BJ (cell line): Measurements from ENCODE around the gene ZMYND8. TPM values are rescaled to one million over a fixed set of nuclear protein-coding genes. Genes with fewer than 3 reads are reported as not detected.

Source experiments
- CTCF ChIA-PET: fragments of 350-600 bp; formaldehyde crosslinking; extraction: SDS; loops from one replicate; lab custom pipeline; 2021; ENCODE audit warnings: antibody characterized with exemption, inconsistent platforms; lab: Yijun Ruan, JAX
- POLR2A ChIA-PET: fragments of 300-600 bp; sonication (Branson Sonifier 250); formaldehyde crosslinking; extraction: SDS; loops from one replicate; lab custom pipeline; 2021; ENCODE audit warnings: antibody characterized with exemption; lab: Charles Lee
- DNase-seq: peaks from one replicate; pipeline ENCODE4 v3.0.0-alpha.2; 2011; ENCODE audit warnings: low read depth
- H3K27me3 ChIP-seq: 2 replicates; pipeline ENCODE4 v1.6.0; 2011; ENCODE audit warnings: low read length; ENCODE audit not compliant: control insufficient read depth, insufficient read depth
- H3K36me3 ChIP-seq: 2 replicates; pipeline ENCODE4 v1.5.1; 2011; ENCODE audit warnings: low read length; ENCODE audit not compliant: control insufficient read depth, insufficient read depth
- H3K4me3 ChIP-seq: 2 replicates; pipeline ENCODE4 v1.5.1; 2011; ENCODE audit warnings: low read depth, mild to moderate bottlenecking, control low read depth, low read length
- CTCF ChIP-seq: IDR thresholded peaks from 2 replicates; pipeline ENCODE4 v1.5.1; 2011; ENCODE audit warnings: low read depth, mild to moderate bottlenecking, control low read depth, inconsistent platforms, low read length, moderate library complexity; ENCODE audit not compliant: insufficient read depth
- polyA plus RNA-seq: library from polyadenylated mRNA; depleted of rRNA; stranded (reverse); fragments of >200 nt; gene quantifications from 2 replicates; pipeline ENCODE4 v1.2.3, GENCODE V29; 2011

ZMYND8 gene
- polyA plus RNA-seq, 1 experiment: 12.7 TPM

GRCh38 chr20:47198996-47199552, 157.4 kb downstream of the ZMYND8 start:
- no peak for TF ChIP-seq CTCF
- no peak overlapping the region for H3K4me3 ChIP-seq
- H3K36me3 ChIP-seq: no peaks in the 10 kb centered on the region
- H3K27me3 ChIP-seq: no peaks in the 10 kb centered on the region
- ChIA-PET POLR2A (no interaction called here), CTCF (interaction anchor here (1.0 to 7.4 kb wide), 2 partner anchors 184 to 1422 kb away, joined by 3 to 75 read pairs; no protein-coding TSS in a partner anchor)
- DNase-seq: no peak

DNA sequence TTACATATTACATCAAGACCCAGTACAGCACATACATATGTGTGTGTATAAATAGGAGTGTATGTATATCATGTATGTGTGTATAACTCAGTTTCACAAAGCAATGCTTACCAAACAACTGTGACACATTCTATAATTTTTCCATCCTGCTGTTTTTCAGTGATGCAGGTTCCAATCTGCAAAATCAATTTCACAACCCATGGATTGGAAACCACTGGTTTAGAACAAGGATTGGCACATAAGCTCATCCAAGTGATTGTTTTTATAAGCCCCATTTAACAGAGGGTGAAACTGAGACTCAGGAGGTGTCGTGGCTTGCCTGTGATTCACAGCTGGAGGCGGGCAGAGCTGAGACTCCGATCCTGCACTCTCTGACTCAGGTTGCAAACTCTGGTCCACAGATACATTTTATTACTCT, 158.2 kb downstream of the ZMYND8 start:
- DNase-seq: no peak
- CTCF ChIA-PET: interaction anchor here (0.9 to 7.4 kb wide), 4 partner anchors 10 to 422 kb away, joined by 3 to 75 read pairs (median 3); no protein-coding TSS in a partner anchor
- POLR2A ChIA-PET: no interaction called here

DNA sequence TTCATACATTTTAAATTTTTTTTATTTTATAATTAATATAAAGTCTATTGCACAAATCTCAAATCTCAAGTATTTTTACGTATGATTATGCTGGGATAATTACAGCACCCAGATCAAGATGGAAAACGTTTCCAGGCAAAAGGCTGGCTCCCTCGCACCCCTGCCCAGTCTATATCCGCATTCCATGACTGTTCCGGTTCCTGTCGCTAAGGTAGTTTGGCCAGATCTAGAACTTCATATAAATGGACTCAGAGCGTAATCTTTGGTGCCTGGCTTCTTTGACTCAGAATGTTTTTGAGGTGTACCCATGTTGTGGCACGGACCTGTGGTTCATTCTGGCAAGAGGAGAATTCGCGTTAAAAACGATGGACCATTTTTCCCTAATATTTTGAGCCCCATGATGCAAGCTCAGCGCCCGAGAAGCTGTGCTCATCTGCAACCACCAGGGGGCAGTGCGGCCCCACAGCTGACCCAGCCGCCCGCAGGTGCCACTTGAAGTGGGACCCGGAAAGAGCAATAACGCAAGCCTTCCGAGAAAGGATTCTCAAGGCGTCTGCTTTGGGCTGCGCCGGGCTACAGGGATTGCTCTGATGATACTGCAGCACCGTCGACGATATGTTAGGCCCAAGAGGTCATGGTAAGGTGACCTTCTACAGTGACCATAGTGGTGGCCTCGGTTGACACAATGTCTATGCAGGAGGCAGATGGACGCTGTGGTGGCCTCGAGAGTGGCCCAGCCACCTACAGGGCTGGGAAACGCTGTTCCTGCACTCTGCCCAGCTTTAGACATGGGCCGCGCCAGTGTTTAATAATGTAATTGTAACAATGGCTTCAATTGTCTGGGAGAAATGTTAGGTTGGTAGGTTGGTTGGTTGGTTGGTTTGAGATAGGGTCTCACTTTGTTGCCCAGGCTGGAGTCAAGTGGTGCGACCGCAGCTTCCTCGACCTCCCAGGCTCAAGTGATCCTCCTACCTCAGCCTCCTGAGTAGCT, 160.1 kb downstream of the ZMYND8 start:
- ChIA-PET POLR2A (interaction anchor here (0.7 kb wide), 1 partner anchor 305 kb away, joined by 4 read pairs; no protein-coding TSS in a partner anchor), CTCF (interaction anchor here (0.6 to 7.4 kb wide), 24 partner anchors 9 to 444 kb away, joined by 3 to 75 read pairs (median 4); no protein-coding TSS in a partner anchor)
- Histone ChIP-seq H3K36me3 (no peaks in the 10 kb centered on the region), H3K27me3 (no peaks in the 10 kb centered on the region), H3K4me3 (no peak overlapping the region)
- DNase-seq: no peak
- TF ChIP-seq CTCF: peak; percentile 97

More for the DNA sequence above, 158.2 kb downstream of the ZMYND8 start:
- no peaks in the 10 kb centered on the region for H3K36me3 ChIP-seq
- H3K4me3 ChIP-seq: no peak overlapping the region
- no peaks in the 10 kb centered on the region for H3K27me3 ChIP-seq
- no peak for TF ChIP-seq CTCF

- no peak for TF ChIP-seq CTCF
- POLR2A ChIA-PET: no interaction called here
- no peaks in the 10 kb centered on the region for H3K27me3 ChIP-seq
- no peak overlapping the region for H3K4me3 ChIP-seq
- DNase-seq: no peak
- CTCF ChIA-PET: interaction anchor here (0.6 to 7.4 kb wide), 6 partner anchors 9 to 425 kb away, joined by 3 to 75 read pairs (median 4); no protein-coding TSS in a partner anchor
- no peaks in the 10 kb centered on the region for H3K36me3 ChIP-seq
Measured at GRCh38 chr20:47195573-47195972, 160.9 kb downstream of the ZMYND8 start.

DNA sequence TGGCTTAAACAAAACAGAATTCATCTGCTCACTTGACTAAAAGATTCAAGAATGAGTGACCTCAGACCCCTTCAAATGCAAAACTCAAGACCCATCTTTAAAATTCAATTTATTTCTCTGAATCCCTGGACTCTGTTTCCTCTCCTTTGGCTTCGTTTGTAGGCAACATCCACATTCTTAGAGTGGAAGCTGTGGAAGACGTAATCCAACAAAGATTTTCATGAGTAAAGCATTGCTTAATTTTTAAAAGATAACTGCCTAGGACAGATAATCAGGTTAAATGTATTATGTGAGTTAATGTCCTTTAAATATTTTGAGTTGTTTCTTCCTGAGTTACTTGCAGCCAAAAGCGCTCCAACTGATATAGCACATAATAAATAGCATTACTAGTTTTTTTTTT, 164.5 kb downstream of the ZMYND8 start:
- no peaks in the 10 kb centered on the region; the same call in 1 of the 2 replicates for H3K27me3 ChIP-seq
- ChIA-PET POLR2A (no interaction called here), CTCF (interaction anchor here (0.6 to 0.8 kb wide), 2 partner anchors 437 to 439 kb away, joined by 3 read pairs; no protein-coding TSS in a partner anchor)
- no peak overlapping the region for H3K4me3 ChIP-seq
- H3K36me3 ChIP-seq: no peaks in the 10 kb centered on the region
- no peak for DNase-seq
- no peak for TF ChIP-seq CTCF
